CD4-positive, alpha-beta T cell treated with Interleukin-21 for 1 hour (primary cell): ENCODE data around the gene SELENOV.

ENCODE experiments used
- DNase-seq: peaks from one replicate; pipeline ENCODE4 v3.0.0-alpha.2; 2020

Gene SELENOV

GRCh38 chr19:39568604-39569003 lies 53.7 kb downstream of the SELENOV start:
- DNase-seq = no peak
